KMS-11 (cell line): Measurements from ENCODE around the gene DHTKD1.

Experiments
- H2AFZ ChIP-seq: fragments of 200-600 bp; sonication (generic); 2 replicates; pipeline ENCODE4 v1.6.1; 2016; ENCODE audit warnings: antibody characterized with exemption, mixed run types, low read depth
- H3K27ac ChIP-seq: fragments of 200-600 bp; sonication (generic); 2 replicates; pipeline ENCODE4 v1.6.1; 2016; ENCODE audit warnings: mild to moderate bottlenecking, mixed run types
- H3K27me3 ChIP-seq: fragments of 200-600 bp; sonication (generic); 2 replicates; pipeline ENCODE4 v1.6.1; 2017; ENCODE audit warnings: mild to moderate bottlenecking, low read depth, mixed run types, moderate library complexity; ENCODE audit not compliant: insufficient read depth
- H3K36me3 ChIP-seq: fragments of 200-600 bp; sonication (generic); 2 replicates; pipeline ENCODE4 v1.6.1; 2017; ENCODE audit warnings: mild to moderate bottlenecking, mixed run types; ENCODE audit not compliant: insufficient read depth
- H3K4me1 ChIP-seq: fragments of 200-600 bp; sonication (generic); 2 replicates; pipeline ENCODE4 v1.6.1; 2016; ENCODE audit warnings: mild to moderate bottlenecking, low read depth, mixed run types; ENCODE audit not compliant: poor library complexity, severe bottlenecking
- H3K4me2 ChIP-seq: fragments of 200-600 bp; sonication (generic); 2 replicates; pipeline ENCODE4 v1.7.0; 2016; ENCODE audit warnings: mild to moderate bottlenecking, mixed run types
- H3K4me3 ChIP-seq: fragments of 200-600 bp; sonication (generic); IDR thresholded peaks from 2 replicates; pipeline ENCODE4 v1.6.1; 2017; ENCODE audit warnings: low read depth, low read length, mixed read lengths; ENCODE audit not compliant: insufficient read depth
- H3K79me2 ChIP-seq: fragments of 200-600 bp; sonication (generic); 2 replicates; pipeline ENCODE4 v1.6.1; 2016; ENCODE audit warnings: low read depth, mixed run types; ENCODE audit not compliant: insufficient read depth
- H3K9ac ChIP-seq: fragments of 200-600 bp; sonication (generic); 2 replicates; pipeline ENCODE4 v1.6.1; 2016; ENCODE audit warnings: mild to moderate bottlenecking, mixed run types
- H4K20me1 ChIP-seq: fragments of 200-600 bp; sonication (generic); 2 replicates; pipeline ENCODE4 v1.6.1; 2016; ENCODE audit warnings: mild to moderate bottlenecking, mixed run types; ENCODE audit not compliant: insufficient read depth
- TF ChIP-seq, protein P1 (sequence below): fragments of 200-600 bp; sonication (generic); conservative IDR thresholded peaks from 2 replicates; pipeline ENCODE4 v1.6.1; 2017; ENCODE audit warnings: low read depth, mild to moderate bottlenecking, antibody characterized with exemption, low read length, moderate library complexity, mixed read lengths

The DHTKD1 gene

DNA sequence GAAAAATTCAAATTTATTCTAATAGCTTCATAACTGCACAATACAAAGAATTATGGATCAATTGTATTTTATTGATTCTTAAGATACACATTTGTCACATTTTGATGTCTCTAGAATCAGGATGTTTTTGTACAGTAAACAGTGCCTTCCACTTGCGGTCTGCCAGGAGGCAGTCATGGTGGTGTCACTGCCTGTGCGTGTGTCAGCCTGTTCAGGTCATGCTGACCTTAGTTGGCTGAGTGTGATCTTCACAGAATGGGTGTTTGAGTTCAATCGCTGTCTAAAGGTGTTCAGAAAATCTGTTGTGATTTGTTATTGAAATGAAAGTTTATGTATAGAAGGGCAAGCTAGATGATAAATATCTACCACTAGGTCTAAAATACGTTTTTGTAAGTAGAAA is 81.4 kb downstream of the DHTKD1 start:
- TF ChIP-seq, protein P1, sequence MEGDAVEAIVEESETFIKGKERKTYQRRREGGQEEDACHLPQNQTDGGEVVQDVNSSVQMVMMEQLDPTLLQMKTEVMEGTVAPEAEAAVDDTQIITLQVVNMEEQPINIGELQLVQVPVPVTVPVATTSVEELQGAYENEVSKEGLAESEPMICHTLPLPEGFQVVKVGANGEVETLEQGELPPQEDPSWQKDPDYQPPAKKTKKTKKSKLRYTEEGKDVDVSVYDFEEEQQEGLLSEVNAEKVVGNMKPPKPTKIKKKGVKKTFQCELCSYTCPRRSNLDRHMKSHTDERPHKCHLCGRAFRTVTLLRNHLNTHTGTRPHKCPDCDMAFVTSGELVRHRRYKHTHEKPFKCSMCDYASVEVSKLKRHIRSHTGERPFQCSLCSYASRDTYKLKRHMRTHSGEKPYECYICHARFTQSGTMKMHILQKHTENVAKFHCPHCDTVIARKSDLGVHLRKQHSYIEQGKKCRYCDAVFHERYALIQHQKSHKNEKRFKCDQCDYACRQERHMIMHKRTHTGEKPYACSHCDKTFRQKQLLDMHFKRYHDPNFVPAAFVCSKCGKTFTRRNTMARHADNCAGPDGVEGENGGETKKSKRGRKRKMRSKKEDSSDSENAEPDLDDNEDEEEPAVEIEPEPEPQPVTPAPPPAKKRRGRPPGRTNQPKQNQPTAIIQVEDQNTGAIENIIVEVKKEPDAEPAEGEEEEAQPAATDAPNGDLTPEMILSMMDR, result no peak
- Histone ChIP-seq H3K4me3 (no peak overlapping the region), H2AFZ (no peak overlapping the region), H3K79me2 (no peaks in the 10 kb centered on the region), H3K4me1 (no peaks in the 10 kb centered on the region), H3K4me2 (no peak overlapping the region), H3K36me3 (no peaks in the 10 kb centered on the region), H3K27ac (no peak overlapping the region), H3K27me3 (no peaks in the 10 kb centered on the region), H3K9ac (no peak overlapping the region), H4K20me1 (no peaks in the 10 kb centered on the region)

DNA sequence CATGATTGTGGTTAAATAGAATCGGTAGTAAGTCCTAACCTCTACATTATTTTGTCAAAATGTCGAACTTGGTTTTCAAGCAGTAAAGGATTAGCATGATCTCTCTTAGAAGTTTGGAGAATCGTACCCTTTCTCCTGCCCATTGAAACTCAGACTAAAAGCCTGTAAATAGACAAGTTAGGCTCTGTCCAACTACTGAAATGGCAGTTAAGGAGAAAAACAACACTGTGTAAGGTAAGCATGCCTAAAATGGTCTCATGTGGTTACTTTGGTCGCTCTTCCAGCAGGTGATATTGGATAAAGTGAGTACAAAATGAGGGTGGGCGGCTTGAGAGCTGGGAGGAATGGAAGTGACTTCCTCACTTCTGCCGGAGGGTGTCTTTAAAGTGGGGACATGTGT is 85.8 kb downstream of the DHTKD1 start:
- H3K79me2 ChIP-seq, result no peaks in the 10 kb centered on the region
- H3K27me3 ChIP-seq, result no peaks in the 10 kb centered on the region
- no peak overlapping the region for H2AFZ ChIP-seq
- H3K4me1 ChIP-seq, result no peaks in the 10 kb centered on the region
- H3K27ac ChIP-seq, result no peak overlapping the region
- TF ChIP-seq, protein P1, result no peak
- H3K4me3 ChIP-seq, result no peak overlapping the region
- H3K4me2 ChIP-seq, result no peak overlapping the region
- H3K9ac ChIP-seq, result no peak overlapping the region
- H3K36me3 ChIP-seq, result no peaks in the 10 kb centered on the region; the same call in 1 of the 2 replicates
- no peaks in the 10 kb centered on the region for H4K20me1 ChIP-seq

- H3K4me1 ChIP-seq, result no peaks in the 10 kb centered on the region
- H3K27ac ChIP-seq, result no peak overlapping the region
- no peak overlapping the region for H3K9ac ChIP-seq
- H3K4me3 ChIP-seq, result no peak overlapping the region
- H3K4me2 ChIP-seq, result no peak overlapping the region
- no peaks in the 10 kb centered on the region for H3K27me3 ChIP-seq
- H4K20me1 ChIP-seq, result no peaks in the 10 kb centered on the region
- no peaks in the 10 kb centered on the region; the same call in 1 of the 2 replicates for H3K36me3 ChIP-seq
- no peaks in the 10 kb centered on the region for H3K79me2 ChIP-seq
- TF ChIP-seq, protein P1, result no peak
- no peak overlapping the region for H2AFZ ChIP-seq
Observed at GRCh38 chr10:12156367-12157123, 87.8 kb downstream of the DHTKD1 start.

GRCh38 chr10:12158111-12158510 is 89.4 kb downstream of the DHTKD1 start:
- Histone ChIP-seq H2AFZ (no peak overlapping the region), H4K20me1 (no peaks in the 10 kb centered on the region), H3K4me2 (no peak overlapping the region), H3K36me3 (no peaks in the 10 kb centered on the region; the same call in 1 of the 2 replicates), H3K27ac (no peak overlapping the region), H3K79me2 (no peaks in the 10 kb centered on the region), H3K4me3 (no peak overlapping the region), H3K4me1 (no peaks in the 10 kb centered on the region), H3K27me3 (no peaks in the 10 kb centered on the region), H3K9ac (no peak overlapping the region)
- TF ChIP-seq, protein P1, result no peak
